GM12873 (cell line): ENCODE measurements around the gene SLC25A34.

ENCODE experiments used
- TF ChIP-seq, protein P1 (sequence below): IDR thresholded peaks from 2 replicates; pipeline ENCODE4 v1.5.1; 2012; ENCODE audit warnings: low read depth, mild to moderate bottlenecking, moderate library complexity, low read length, control low read depth; ENCODE audit not compliant: insufficient read depth; ENCODE audit errors: missing control alignments

Gene SLC25A34

GRCh38 chr1:15749399-15750291 lies 13.6 kb downstream of the SLC25A34 start:
- TF ChIP-seq, protein P1, sequence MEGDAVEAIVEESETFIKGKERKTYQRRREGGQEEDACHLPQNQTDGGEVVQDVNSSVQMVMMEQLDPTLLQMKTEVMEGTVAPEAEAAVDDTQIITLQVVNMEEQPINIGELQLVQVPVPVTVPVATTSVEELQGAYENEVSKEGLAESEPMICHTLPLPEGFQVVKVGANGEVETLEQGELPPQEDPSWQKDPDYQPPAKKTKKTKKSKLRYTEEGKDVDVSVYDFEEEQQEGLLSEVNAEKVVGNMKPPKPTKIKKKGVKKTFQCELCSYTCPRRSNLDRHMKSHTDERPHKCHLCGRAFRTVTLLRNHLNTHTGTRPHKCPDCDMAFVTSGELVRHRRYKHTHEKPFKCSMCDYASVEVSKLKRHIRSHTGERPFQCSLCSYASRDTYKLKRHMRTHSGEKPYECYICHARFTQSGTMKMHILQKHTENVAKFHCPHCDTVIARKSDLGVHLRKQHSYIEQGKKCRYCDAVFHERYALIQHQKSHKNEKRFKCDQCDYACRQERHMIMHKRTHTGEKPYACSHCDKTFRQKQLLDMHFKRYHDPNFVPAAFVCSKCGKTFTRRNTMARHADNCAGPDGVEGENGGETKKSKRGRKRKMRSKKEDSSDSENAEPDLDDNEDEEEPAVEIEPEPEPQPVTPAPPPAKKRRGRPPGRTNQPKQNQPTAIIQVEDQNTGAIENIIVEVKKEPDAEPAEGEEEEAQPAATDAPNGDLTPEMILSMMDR = no peak

DNA sequence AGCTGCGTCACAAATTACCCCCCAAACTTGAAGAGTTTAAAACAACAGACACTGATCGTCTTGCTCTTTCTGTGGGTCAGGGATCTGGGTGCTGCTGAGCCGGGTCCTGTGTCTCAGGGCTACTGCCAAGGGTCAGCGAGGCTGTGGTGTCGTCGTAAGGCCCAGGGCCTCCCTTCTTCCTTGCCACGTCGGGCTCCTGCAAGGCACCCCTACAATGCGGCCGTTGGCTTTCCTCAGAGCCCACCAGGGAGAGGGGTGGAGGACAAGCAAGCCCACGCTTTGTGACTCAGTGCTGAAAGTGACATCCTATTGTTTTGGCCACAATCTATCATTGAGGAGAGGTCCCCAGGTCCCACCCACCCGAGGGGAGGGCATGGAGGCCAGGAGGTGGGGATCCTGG lies 14.9 kb downstream of the SLC25A34 start:
- TF ChIP-seq, protein P1 = no peak

DNA sequence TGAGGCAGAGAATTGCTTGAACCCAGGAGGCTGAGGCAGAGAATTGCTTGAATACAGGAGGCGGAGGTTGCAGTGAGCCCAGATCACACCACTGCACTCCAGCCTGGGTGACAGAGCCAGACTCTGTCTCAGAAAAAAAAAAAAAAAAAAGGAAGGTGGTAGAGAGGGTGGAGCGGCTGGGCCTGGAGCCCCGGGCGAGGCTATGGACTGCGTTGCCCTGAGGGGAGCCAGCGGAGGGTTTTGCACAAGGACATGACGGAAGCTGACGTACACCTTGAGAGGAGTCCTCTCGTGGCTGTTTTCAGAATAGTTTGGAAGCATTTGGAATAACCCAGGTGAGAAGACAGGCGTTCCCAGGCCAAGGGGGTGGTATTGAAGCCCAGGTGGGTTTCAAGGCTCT lies 15.7 kb downstream of the SLC25A34 start:
- TF ChIP-seq, protein P1 = no peak

DNA sequence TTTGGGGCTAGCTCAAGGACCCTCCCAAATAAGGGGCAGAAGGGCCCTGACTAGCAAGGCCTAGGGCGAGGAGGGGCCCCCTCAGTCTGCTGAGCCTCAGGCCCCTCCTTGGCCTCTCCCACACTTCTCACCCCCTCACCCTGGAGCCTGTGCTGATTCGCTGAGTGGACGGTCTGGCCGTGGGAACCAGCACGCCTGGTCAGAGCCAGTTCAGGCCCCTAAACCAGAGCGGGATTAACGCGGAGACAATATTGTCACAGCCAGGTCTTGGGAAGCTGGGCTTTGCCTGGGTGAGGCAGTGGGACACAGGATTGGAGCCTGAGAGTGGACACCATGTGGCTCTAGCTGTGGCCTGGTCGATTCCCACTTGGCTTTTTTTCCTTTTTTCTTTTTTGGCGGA lies 17.7 kb downstream of the SLC25A34 start:
- TF ChIP-seq, protein P1 = no peak

DNA sequence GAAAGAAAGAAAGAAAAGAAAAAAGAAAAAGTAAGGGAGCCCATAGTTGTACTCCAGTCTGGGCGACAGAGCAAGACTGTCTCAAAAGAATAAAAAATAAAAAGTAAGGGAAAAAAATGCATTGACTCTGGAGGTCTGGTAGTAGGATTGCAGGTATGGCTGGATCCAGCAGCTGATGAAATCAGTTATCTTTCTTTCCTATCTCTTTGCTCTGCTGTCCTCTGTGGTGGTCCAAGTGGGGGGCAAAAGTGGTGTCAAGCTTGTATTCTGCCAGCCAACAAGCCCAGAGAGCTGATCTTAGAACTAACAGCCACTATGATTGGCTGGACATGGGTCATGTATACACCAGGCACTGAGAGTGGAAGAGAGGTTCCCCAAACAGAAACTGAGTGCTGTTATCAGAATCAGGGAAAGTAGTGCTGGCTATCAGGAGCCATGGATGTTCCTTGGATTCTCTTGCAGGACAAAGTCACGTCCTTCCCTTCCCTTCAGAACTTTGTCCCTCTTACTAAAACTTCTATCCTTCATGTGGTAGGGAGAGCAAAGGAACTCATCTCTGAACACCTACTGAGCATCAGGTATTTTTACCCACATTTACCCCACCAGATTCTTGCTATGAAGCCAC lies 19.1 kb downstream of the SLC25A34 start:
- TF ChIP-seq, protein P1 = no peak

GRCh38 chr1:15755646-15756040 lies 19.6 kb downstream of the SLC25A34 start:
- TF ChIP-seq, protein P1 = no peak

GRCh38 chr1:15756143-15757015 lies 20.3 kb downstream of the SLC25A34 start:
- TF ChIP-seq, protein P1 = no peak
